ENCODE results near the gene CCNY.
A peak's percentile ranks its signal among the peaks of the same experiment; 100 is the strongest.
"Not testable (repeated sequence)": the region's sequence is repeated elsewhere in the genome, so short reads cannot be mapped to it uniquely, and the experiment has no call there.

Gene CCNY

GRCh38 chr10:35518187-35518586 is 181.9 kb downstream of the CCNY start:
- DNase-seq (ENCODE audit: low read depth), result not testable (repeated sequence)

- DNase-seq (ENCODE audit: low read depth), result no peak
Measured at GRCh38 chr10:35520996-35521395, 184.7 kb downstream of the CCNY start.

GRCh38 chr10:35523670-35524225 is 187.4 kb downstream of the CCNY start:
- no peak for DNase-seq (ENCODE audit: low read depth)

GRCh38 chr10:35526746-35527145 is 190.4 kb downstream of the CCNY start:
- DNase-seq (ENCODE audit: low read depth), result no peak

DNA sequence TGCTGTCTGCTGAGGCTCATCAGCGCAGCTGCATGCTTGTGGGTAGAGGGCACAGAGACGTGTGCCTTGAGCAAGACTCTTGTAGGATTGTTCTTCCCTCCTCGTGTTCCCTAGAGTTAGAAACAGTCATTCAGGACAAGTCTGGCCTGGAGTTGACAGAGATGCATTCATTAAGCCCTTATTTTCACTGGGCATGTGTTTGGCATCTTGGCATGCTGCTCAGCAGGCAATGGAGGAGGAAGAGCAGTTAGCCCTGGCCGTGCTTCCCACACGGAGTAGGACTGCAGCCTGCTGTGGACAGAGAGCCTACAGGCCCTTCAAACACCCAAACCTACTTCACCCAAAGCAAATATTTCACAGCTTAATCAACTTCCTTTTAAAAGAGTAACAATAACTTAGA is 195.8 kb downstream of the CCNY start:
- DNase-seq (ENCODE audit: low read depth), result no peak

DNA sequence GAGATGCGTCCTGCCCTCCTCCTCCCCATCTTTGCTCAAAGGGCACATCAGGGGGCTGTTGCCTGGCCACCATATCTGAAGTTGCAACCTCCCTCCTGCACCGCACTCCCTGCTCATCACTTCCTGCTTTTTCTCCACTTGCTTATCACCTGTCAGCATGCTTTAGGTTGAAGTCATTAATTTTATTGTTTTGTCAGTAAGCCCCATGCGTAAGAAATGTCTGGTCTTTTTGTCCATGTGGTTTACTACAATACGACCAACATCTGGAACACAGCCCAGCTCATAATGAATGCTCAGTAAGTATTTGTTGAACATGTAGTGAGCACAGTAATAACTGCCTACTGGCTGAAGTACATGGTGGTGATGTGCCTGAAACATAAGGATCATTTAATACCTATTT is 197.3 kb downstream of the CCNY start:
- DNase-seq (ENCODE audit: low read depth), result no peak

DNA sequence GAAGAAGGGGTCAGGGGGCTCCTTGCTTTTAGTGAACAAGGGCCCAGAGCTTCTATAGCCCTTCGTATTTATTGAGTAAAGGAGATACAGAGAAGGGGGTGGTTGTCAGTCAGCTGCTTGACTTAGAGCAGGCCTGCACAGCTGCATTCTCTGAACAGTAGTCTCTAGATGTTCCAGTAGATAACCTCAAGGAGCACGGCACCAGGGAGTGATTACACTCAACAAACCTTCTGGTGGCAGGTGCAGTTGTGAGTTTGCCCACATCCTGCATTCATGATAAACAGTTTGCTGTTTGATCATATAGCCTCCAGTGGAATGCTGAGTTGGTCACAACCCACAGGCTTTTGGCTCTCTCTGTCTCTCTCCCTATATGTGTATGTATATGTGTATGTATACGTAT is 198.8 kb downstream of the CCNY start:
- DNase-seq (ENCODE audit: low read depth), result no peak

- DNase-seq (ENCODE audit: low read depth), result no peak
Measured at GRCh38 chr10:35536789-35537188, 200.5 kb downstream of the CCNY start.

DNA sequence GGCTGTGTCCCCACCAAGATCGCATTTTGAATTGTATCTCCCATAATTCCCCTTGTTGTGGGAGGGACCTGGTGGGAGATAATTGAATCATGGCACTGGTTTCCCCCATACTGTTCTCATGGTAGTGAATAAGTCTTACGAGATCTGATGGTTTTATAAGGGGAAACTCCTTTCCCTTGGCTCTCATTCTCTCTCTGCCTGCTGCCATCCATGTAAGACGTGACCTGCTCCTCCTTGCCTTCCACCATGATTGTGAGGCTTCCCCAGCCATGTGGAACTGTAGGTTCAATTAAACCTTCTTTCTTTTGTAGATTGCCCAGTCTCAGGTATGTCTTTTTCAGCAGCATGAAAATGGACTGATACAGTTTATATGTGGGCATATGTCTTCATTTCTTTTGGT is 201.6 kb downstream of the CCNY start:
- DNase-seq (ENCODE audit: low read depth), result not testable (repeated sequence)

DNA sequence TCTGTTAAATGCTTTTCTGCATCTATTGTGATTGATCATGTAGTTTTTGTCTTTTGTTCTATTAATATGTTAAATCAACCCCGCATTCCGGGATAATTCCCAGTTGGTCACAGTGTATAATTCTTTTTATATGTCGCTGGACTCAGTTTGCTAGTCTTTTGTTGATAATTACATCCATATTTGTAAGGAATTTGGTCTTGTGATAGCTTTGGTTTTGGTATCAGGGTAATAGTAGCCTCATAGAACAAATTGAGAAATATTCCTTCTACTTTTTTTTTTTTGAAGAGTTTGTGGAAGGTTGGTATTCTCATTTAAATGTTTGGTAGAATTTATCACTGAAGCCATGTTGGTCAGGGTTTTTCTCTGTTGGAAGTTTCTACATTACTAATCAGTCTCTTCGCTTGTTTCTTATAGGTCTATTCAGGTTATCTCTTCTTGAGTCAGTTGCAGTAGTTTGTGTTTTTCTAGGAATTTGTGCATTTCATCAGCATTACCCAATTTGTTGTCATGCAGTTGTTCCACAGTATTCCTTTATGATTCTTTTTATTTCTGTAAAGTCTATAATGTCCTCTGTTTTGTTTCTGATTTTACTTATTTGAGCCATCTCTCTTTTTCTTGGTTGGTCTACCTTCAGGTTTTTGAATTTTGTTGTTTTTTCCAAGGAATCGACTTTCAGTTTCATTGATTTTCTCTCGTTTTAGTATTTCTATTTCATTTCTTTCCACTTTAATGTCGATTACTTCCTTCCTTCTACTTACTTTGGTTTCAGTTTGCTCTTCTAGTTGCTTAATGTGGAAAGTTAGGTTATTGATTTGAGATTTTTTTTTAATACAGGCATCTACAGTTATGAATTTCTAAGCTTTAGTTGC is 204.2 kb downstream of the CCNY start:
- DNase-seq (ENCODE audit: low read depth), result peak; percentile 22

- no peak for DNase-seq (ENCODE audit: low read depth)
Measured at GRCh38 chr10:35541720-35542119, 205.4 kb downstream of the CCNY start.

DNA sequence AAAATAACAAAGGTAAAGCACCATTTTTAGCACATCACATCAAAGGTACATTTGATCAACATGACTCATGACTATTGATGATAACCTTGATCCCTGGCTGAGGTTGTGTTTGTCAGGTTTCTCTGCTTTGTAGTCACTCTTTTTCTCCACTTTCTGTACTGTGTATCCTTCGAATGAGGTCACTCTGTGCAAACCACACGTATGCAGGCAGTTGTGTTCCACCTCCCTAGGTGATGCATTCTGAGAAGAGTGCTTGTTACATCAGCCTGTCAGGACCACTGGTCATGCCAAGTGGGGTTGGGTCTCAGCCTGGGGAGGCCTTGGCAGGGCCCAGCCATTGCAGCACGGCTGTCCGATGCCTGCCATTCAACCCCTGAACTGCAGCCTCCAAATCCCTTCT is 206.0 kb downstream of the CCNY start:
- no peak for DNase-seq (ENCODE audit: low read depth)

GRCh38 chr10:35545079-35545657 is 208.9 kb downstream of the CCNY start:
- no peak for DNase-seq (ENCODE audit: low read depth)

- DNase-seq (ENCODE audit: low read depth), result no peak
Measured at GRCh38 chr10:35545878-35546590, 209.7 kb downstream of the CCNY start.

- no peak for DNase-seq (ENCODE audit: low read depth)
Measured at GRCh38 chr10:35546824-35547225, 210.5 kb downstream of the CCNY start.

- DNase-seq (ENCODE audit: low read depth), result no peak
Measured at GRCh38 chr10:35552650-35553342, 216.5 kb downstream of the CCNY start.

DNA sequence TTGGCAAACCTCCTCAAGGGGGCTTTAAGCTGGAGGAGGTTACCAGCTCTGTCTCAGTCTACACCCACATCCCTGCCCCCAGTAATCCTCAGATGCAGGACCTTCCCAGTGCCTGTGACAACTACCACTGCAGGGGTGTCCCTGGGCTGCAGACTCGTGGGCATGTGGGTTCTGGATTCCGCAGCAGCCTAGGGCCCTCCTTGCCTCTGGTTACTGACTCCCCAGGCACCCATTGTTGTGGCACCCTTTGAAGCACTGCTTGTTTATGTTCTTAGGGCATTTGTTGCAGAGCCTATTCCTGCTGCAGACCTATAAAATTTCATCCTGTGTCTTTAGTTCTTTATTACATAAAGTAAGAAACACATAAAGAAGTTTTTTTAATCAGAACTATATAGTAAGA is 217.7 kb downstream of the CCNY start:
- no peak for DNase-seq (ENCODE audit: low read depth)

GRCh38 chr10:35554461-35555056 is 218.2 kb downstream of the CCNY start:
- no peak for DNase-seq (ENCODE audit: low read depth)

DNA sequence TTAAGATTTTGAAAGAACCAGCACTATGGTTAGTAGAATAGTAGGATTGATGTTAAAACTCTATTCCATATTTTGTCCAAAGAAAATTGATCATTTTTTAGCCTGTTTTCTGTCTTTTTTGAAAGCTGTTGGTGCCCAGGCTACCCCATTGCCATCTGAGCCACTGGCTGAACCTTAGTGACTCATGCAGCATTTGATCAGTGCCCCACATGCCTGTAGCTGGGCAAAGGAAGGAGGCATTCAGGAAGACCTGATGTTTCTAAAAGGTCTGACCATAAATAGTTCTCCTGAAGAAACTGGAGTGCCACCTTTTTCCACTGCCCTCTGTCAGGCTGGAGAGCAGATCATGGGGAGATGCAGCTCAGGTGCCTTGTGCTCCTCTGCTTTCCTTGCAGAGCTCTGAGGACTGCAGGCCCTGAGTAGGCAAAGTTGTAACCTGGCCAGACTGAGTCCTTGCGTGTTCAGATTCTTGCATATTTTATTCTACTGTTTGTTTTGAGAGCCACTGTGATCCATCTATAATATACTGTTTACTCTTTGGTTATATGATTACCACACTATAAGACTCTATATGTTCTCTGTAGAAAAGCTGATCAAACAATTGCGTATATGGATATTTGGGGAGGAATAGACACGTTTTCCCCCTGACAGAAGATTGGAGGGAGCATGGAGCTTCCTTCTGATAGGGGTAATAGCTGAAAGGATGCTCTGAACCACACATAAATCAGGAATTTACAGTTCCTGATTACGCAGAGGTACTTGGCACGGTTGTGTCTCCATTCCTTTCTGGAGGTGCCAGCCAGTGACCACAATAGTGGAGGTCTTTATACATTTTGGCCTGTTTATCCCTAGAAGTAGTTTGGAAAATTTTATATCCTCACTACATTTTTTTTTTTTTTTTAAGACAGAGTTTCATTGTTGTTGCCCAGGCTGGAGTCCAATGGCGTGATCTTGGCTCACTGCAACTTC is 219.9 kb downstream of the CCNY start:
- no peak for DNase-seq (ENCODE audit: low read depth)

DNA sequence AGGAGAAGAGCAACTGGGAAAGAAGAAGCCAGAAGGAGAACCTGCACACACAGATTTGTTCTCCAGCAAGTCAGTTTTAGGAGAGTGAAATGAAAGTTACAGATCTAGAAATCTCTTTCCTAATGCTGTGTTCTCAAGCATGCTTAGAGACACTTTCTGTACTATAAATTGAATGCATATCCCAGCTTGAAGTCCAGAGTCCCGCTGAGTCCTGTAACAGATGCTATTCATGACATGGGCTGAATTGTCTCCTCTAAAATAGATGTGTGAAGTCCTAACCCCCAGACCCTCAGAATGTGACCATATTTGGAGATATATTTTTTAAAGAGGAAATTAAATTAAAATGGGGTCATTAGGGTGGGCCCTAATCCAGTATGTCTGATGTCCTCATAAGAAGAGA is 222.0 kb downstream of the CCNY start:
- DNase-seq (ENCODE audit: low read depth), result no peak

- DNase-seq (ENCODE audit: low read depth), result no peak
Measured at GRCh38 chr10:35559416-35559815, 223.1 kb downstream of the CCNY start.

All from fibroblast of gingiva (primary cell).